Effector memory CD8-positive, alpha-beta T cell (primary cell): Measurements from ENCODE around the gene TLCD3B.

Experiments used
- ATAC-seq: fragments of 150-1000 bp; cut with Tn5 transposase; replicated peaks from 2 replicates; pipeline ENCODE4 v1.10.0; 2021; ENCODE audit warnings: mild to moderate bottlenecking, moderate library complexity
- DNase-seq, 3 experiments: peaks; one replicate each; pipeline ENCODE4 v3.0.0; 2021
- H3K27ac Mint-ChIP-seq, 2 donors: one replicate each; pipeline ENCODE4 v1.8.0; 2022; ENCODE audit warnings: mild to moderate bottlenecking in 2 of 2, mixed read lengths in 2 of 2, moderate library complexity in 2 of 2
- H3K27me3 Mint-ChIP-seq, 2 donors: one replicate each; pipeline ENCODE4 v1.8.0; 2022; ENCODE audit warnings: mixed read lengths in 2 of 2
- H3K36me3 Mint-ChIP-seq: one replicate; pipeline ENCODE4 v1.8.0; 2022; ENCODE audit warnings: mild to moderate bottlenecking, moderate library complexity, mixed read lengths; ENCODE audit not compliant: insufficient read depth
- H3K4me1 Mint-ChIP-seq, 2 donors: one replicate each; pipeline ENCODE4 v1.8.0; 2022; ENCODE audit warnings: low read depth in 2 of 2, mixed read lengths in 2 of 2
- H3K4me3 Mint-ChIP-seq, 2 donors: one replicate each; pipeline ENCODE4 v1.8.0; 2022; ENCODE audit warnings: mild to moderate bottlenecking in 2 of 2, mixed read lengths in 2 of 2, moderate library complexity in 2 of 2
- H3K9me3 Mint-ChIP-seq, 2 donors: one replicate each; pipeline ENCODE4 v1.8.0; 2022; ENCODE audit warnings: mixed read lengths in 2 of 2

Gene TLCD3B

DNA sequence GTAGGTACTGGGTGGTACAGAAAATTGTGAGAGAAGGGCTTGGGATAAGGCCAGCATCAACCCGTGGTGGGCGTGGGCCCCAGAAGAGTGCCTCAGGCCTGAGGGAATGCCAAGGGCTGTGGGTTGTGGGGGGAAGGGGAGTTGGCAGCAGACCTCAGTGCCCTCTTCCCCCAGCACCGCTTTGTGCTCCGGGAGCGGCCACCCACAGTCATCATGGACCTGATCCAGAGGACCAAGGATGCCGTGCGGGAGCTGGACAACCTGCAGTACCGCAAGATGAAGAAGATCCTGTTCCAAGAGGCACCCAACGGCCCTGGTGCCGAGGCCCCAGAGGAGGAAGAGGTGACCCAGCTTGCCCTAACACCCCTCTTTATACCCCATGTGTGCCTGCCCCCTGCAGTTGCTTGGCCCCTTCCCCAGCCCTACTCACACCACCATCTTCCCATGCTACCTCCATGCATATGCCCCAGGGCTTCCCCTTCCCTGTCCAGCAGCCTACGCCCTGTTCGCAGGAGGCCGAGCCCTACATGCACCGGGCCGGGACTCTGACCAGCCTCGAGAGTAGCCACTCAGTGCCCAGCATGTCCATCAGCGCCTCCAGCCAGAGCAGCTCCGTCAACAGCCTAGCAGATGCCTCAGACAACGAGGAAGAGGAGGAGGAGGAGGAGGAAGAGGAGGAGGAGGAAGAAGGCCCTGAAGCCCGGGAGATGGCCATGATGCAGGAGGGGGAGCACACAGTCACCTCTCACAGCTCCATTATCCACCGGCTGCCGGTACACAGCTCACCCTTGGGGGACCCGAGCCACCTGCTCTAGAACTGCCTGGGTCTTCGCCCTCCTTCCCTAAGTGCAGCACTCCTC lies 48.3 kb downstream of the TLCD3B start:
- DNase-seq (no peak), ATAC-seq (no peak)
- H3K27ac Mint-ChIP-seq: peak overlapping the region in 1 of 2 donors; percentile 49
- H3K9me3 Mint-ChIP-seq: no peaks in the 10 kb centered on the region
- peaks cover 45% of the 10 kb centered on the region for H3K36me3 Mint-ChIP-seq
- no peak overlapping the region for H3K4me3 Mint-ChIP-seq
- no peaks in the 10 kb centered on the region for H3K27me3 Mint-ChIP-seq
- H3K4me1 Mint-ChIP-seq: peaks cover 3% of the 10 kb centered on the region in 2 donors

DNA sequence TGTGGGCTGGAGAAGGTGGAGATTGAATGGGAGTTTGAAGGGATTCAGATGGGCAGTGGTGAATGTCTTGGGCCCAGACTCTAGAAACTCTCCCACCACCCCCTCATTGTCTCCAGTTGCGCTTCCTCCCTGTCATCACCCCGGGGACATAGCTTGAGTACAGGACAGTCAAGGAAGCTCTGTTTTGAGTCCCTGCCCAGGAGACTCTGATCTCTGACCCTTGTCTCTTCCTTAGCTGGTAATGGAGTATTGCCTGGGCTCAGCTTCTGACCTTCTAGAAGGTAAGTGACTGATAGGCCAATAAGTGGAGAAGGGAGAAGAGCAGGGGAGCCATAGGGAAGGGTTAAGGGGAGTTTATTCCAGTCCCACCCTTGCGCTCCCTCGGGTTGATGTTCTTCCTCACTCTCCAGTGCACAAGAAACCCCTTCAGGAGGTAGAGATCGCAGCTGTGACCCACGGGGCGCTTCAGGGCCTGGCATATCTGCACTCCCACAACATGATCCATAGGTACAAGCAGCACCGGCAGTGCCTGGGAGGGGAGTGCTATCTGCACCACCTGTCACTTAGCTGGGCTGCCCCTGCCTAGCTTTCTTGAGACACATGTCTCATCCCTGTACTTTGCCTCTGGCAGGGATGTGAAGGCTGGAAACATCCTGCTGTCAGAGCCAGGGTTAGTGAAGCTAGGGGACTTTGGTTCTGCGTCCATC lies 52.4 kb downstream of the TLCD3B start:
- no peaks in the 10 kb centered on the region for H3K9me3 Mint-ChIP-seq
- H3K4me3 Mint-ChIP-seq: no peak overlapping the region
- H3K27ac Mint-ChIP-seq: peak overlapping the region in 1 of 2 donors; percentile 20
- H3K36me3 Mint-ChIP-seq: peaks cover 39% of the 10 kb centered on the region
- no peaks in the 10 kb centered on the region for H3K27me3 Mint-ChIP-seq
- ATAC-seq: no peak
- peaks cover 27 to 31% of the 10 kb centered on the region in 2 donors for H3K4me1 Mint-ChIP-seq
- DNase-seq: no peak

DNA sequence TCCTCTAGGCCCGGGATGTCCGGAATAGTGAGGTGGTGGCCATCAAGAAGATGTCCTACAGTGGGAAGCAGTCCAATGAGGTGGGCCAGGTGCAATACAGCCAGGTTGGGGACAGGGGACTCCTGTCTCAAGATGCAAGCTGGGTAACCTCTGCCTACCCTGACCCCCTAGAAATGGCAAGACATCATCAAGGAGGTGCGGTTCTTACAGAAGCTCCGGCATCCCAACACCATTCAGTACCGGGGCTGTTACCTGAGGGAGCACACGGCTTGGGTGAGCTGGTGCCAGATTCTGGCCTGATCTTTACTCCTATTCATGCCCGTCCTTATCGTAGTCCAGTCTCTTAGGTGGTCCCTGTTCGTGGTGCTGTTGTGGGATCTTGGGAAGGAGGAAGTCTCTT lies 53.0 kb downstream of the TLCD3B start:
- Mint-ChIP-seq H3K9me3 (no peaks in the 10 kb centered on the region), H3K4me3 (no peak overlapping the region), H3K36me3 (peaks cover 41% of the 10 kb centered on the region), H3K27ac (peak overlapping the region; percentile 25 to 97), H3K27me3 (no peaks in the 10 kb centered on the region), H3K4me1 (peaks cover 29 to 37% of the 10 kb centered on the region in 2 donors)
- DNase-seq (no peak), ATAC-seq (no peak)

DNA sequence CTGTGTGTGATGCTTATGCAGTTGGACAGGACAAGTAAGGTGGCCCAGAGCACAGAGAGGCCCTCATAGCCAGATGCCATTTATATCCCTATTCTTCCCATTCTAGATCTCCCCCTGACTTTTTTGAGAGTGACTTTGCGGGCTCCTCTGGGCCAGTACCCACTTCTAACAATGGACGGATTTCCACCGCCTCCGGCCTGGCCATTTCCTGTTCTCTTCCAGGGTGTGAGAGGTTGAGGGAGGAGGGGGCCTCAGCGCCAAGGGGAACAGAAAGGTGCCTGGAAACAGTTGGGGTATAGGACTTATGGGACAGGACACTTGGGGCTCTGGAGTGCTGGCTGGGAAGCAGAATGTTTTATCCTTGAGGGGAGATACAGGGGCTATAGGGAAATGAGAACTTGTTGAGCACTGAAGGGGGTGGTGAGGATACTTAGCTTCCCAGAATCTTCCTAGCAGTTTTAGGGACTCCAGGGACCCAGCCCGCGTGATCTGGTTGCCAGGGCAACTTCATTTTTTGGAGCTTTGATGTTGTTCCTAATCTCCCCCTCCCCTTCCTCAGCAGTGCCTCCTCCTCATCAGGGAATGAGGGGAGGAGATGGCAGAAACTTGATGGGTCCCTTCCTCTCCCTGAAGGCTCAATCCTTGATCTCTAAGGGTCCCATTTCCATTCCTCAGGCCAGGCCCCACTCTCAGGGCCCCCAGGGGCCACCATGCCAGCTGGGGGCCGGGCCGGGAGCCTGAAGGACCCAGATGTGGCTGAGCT lies 53.8 kb downstream of the TLCD3B start:
- Mint-ChIP-seq H3K27ac (peak overlapping the region; percentile 25 to 97), H3K4me3 (no peak overlapping the region), H3K27me3 (no peaks in the 10 kb centered on the region), H3K9me3 (no peaks in the 10 kb centered on the region), H3K4me1 (peaks cover 33 to 41% of the 10 kb centered on the region in 2 donors), H3K36me3 (peaks cover 43% of the 10 kb centered on the region)
- DNase-seq: no peak
- ATAC-seq: no peak

DNA sequence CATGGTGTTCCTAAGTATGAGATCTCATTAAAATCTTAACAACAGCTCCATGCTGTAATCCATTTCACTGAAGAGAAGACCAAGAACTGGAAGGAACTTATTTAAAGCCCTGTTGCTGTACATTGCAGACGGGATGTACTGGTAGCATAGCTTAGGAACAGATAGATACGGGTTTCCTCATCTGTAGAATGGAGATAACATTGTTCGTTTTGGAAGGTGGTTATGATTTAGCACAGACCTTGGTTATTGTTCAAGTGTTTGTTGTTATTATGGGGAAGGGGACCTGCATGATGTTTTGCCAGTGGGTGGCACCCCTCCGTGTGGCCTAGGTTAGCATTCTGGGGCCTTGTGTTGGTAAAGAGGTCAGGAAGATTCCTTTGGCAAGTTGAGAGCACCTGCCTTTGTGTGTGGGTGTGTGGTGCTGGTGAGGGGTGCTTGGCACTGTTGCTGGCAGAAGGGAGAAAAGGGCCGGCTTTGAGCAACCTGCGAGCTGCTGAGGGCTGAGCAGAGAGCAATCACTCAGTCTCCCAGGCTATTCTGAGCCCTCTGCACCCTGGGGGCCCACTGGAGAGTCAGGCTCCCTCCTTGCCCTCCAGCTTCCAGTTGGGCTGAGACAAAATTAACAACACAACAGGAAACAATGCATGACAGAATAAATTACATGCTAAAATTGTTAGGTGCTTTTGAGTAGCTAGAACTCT lies 55.1 kb downstream of the TLCD3B start:
- no peak for DNase-seq
- no peak for ATAC-seq
- H3K4me1 Mint-ChIP-seq: peaks cover 33 to 41% of the 10 kb centered on the region in 2 donors

DNA sequence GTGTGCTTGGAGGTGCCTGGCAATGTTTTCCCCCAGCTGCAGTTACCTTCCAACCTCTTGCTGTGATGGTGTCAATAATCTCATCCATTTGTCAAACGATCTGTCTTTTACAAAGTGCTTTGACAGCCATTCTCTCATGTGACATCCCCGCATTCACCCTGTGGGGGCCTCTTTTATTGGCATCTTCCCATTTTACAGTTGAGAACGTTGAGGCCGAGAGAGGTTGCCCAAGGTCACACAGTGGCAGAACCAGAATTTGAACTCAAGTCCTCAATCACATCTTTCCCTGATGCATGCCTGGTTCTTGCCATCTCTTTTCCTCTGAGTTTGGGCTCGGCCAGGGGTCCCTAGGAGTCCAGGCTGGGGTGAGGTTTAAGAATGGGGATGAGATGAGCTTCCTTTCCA lies 55.9 kb downstream of the TLCD3B start:
- Mint-ChIP-seq H3K36me3 (peaks cover 30% of the 10 kb centered on the region), H3K9me3 (no peaks in the 10 kb centered on the region)
- no peak for ATAC-seq

More for the DNA sequence above, 55.1 kb downstream of the TLCD3B start:
- Mint-ChIP-seq H3K36me3 (peaks cover 33% of the 10 kb centered on the region), H3K27ac (peak overlapping the region; percentile 97), H3K4me3 (peak overlapping the region; percentile 97 to 98), H3K9me3 (no peaks in the 10 kb centered on the region), H3K27me3 (no peaks in the 10 kb centered on the region)

More for the DNA sequence above, 55.9 kb downstream of the TLCD3B start:
- Mint-ChIP-seq H3K27me3 (no peaks in the 10 kb centered on the region), H3K4me1 (peaks cover 31 to 41% of the 10 kb centered on the region in 2 donors), H3K27ac (peak overlapping the region; percentile 97), H3K4me3 (peak overlapping the region; percentile 97 to 98)
- no peak for DNase-seq
